Activated CD8-positive, alpha-beta T cell treated with anti-CD3 and anti-CD28 coated beads for 36 hours (primary cell): ENCODE results near the gene SENP1. TPM values are rescaled to one million over a fixed set of nuclear protein-coding genes. Genes with fewer than 3 reads are reported as not detected.

Experiments used
- ATAC-seq: fragments of 200-7000 bp; cut with Tn5 transposase; one replicate; pipeline ENCODE4 v1.10.0; 2021; ENCODE audit warnings: mild to moderate bottlenecking, moderate library complexity
- CTCF ChIA-PET: fragments of 350-600 bp; sonication (Branson Sonifier 250); formaldehyde crosslinking; loops from one replicate; lab custom pipeline; 2021; ENCODE audit warnings: antibody characterized with exemption; lab: Charles Lee
- POLR2A ChIA-PET: fragments of 350-600 bp; sonication (Branson Sonifier 250); formaldehyde crosslinking; loops from one replicate; lab custom pipeline; 2021; ENCODE audit warnings: antibody characterized with exemption; lab: Charles Lee
- DNase-seq: peaks from one replicate; pipeline ENCODE4 v3.0.0-alpha.2; 2020
- H3K27ac Mint-ChIP-seq: one replicate; pipeline ENCODE4 v1.8.0; 2021; ENCODE audit warnings: mild to moderate bottlenecking, mixed read lengths
- H3K27me3 Mint-ChIP-seq: one replicate; pipeline ENCODE4 v1.8.0; 2021; ENCODE audit warnings: mixed read lengths
- H3K36me3 Mint-ChIP-seq: one replicate; pipeline ENCODE4 v1.8.0; 2021; ENCODE audit warnings: low read depth, mixed read lengths
- H3K4me1 Mint-ChIP-seq: one replicate; pipeline ENCODE4 v1.8.0; 2021; ENCODE audit warnings: low read depth, mixed read lengths
- H3K4me3 Mint-ChIP-seq: one replicate; pipeline ENCODE4 v1.8.0; 2021; ENCODE audit warnings: mild to moderate bottlenecking, moderate library complexity, mixed read lengths
- H3K9me3 Mint-ChIP-seq: one replicate; pipeline ENCODE4 v1.8.0; 2021; ENCODE audit warnings: mixed read lengths
- CTCF ChIP-seq: fragments of 200-600 bp; IDR thresholded peaks from one replicate; pipeline ENCODE4 v1.8.0; 2022; ENCODE audit warnings: antibody characterized with exemption, mild to moderate bottlenecking
- intact Hi-C: fragments of 100-400 bp; cut with micrococcal nuclease; formaldehyde crosslinking; loops from one replicate; pipeline ENCODE4 v1.10.0; 2022
- total RNA-seq, 2 experiments: library from RNA; stranded (reverse); gene quantifications; one replicate each; pipeline ENCODE4 v1.2.3, GENCODE V29; 2021

Gene SENP1
- total RNA-seq, 2 experiments from 2014 or later, result 39.8 to 40.2 TPM

- H3K36me3 Mint-ChIP-seq, result peaks cover 47% of the 10 kb centered on the region
- CTCF ChIA-PET, result interaction anchor here (1.0 to 1.3 kb wide), 2 partner anchors 85 to 99 kb away, joined by 3 to 4 read pairs; no protein-coding TSS in a partner anchor
- ATAC-seq, result no peak
- no peak for TF ChIP-seq CTCF
- H3K27me3 Mint-ChIP-seq, result no peaks in the 10 kb centered on the region
- H3K9me3 Mint-ChIP-seq, result no peaks in the 10 kb centered on the region
- H3K27ac Mint-ChIP-seq, result no peak overlapping the region
- H3K4me3 Mint-ChIP-seq, result no peak overlapping the region
- POLR2A ChIA-PET, result no interaction called here
- H3K4me1 Mint-ChIP-seq, result no peaks in the 10 kb centered on the region
- intact Hi-C loops, result no loop called here
- DNase-seq, result no peak
Observed at GRCh38 chr12:48067250-48067938, 38.5 kb downstream of the SENP1 start.

DNA sequence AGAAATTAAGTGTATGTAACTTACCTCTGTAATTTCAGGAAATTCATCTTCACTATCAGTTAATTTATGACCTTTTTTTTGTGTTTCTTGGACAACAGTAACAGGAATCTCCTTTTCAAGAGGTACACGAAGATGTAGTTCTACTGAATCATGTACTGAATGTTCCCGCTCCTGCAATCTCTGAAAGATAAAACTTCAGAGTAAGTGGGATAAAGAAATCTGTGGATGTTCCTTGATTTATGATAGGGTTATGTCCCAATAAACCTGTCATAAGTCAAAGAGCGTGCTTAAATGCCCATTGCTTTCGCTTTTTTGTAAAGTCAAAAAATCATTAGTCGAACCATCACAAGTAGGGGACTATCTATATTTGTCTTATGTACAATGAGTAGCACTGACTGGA, 40.8 kb downstream of the SENP1 start:
- Mint-ChIP-seq H3K27me3 (no peaks in the 10 kb centered on the region), H3K9me3 (no peaks in the 10 kb centered on the region), H3K36me3 (peaks cover 58% of the 10 kb centered on the region), H3K27ac (no peak overlapping the region), H3K4me3 (no peak overlapping the region), H3K4me1 (no peaks in the 10 kb centered on the region)
- ATAC-seq (no peak), DNase-seq (no peak)
- ChIA-PET CTCF (no interaction called here), POLR2A (no interaction called here)
- intact Hi-C loops, result no loop called here
- TF ChIP-seq CTCF, result no peak

DNA sequence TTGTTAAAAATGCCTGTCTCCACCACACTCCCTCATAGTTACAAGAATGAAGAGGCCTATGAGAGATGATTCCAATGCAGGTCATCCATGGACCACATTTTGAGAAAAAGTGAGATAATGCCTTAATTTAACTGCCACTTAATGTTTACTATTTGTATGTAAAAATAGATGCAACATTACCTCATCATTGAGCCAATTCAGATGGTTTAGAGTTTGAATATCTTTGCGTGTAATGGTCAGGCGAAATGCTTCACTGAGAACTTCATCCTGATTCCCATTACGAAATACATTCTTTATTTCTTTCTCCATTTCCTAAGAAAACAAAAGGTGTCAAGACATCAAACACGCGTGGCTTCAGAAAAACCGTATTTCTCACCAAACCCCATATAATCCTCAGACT, 42.3 kb downstream of the SENP1 start:
- CTCF ChIA-PET, result no interaction called here
- Mint-ChIP-seq H3K27ac (no peak overlapping the region), H3K4me1 (no peaks in the 10 kb centered on the region), H3K4me3 (no peak overlapping the region), H3K27me3 (no peaks in the 10 kb centered on the region), H3K36me3 (peaks cover 69% of the 10 kb centered on the region), H3K9me3 (peaks cover 7% of the 10 kb centered on the region)
- POLR2A ChIA-PET, result no interaction called here
- no peak for TF ChIP-seq CTCF
- ATAC-seq (no peak), DNase-seq (no peak)
- intact Hi-C loops, result no loop called here

- DNase-seq (no peak), ATAC-seq (no peak)
- H3K27ac Mint-ChIP-seq, result no peak overlapping the region
- H3K4me3 Mint-ChIP-seq, result no peak overlapping the region
- H3K9me3 Mint-ChIP-seq, result peaks cover 7% of the 10 kb centered on the region
- TF ChIP-seq CTCF, result no peak
- intact Hi-C loops, result no loop called here
- ChIA-PET POLR2A (no interaction called here), CTCF (interaction anchor here (0.9 to 1.6 kb wide), 4 partner anchors 10 to 127 kb away, joined by 3 to 4 read pairs (median 4); no protein-coding TSS in a partner anchor)
- H3K36me3 Mint-ChIP-seq, result peaks cover 67% of the 10 kb centered on the region
- H3K4me1 Mint-ChIP-seq, result no peaks in the 10 kb centered on the region
- H3K27me3 Mint-ChIP-seq, result no peaks in the 10 kb centered on the region
Observed at GRCh38 chr12:48061938-48062719, 43.8 kb downstream of the SENP1 start.

DNA sequence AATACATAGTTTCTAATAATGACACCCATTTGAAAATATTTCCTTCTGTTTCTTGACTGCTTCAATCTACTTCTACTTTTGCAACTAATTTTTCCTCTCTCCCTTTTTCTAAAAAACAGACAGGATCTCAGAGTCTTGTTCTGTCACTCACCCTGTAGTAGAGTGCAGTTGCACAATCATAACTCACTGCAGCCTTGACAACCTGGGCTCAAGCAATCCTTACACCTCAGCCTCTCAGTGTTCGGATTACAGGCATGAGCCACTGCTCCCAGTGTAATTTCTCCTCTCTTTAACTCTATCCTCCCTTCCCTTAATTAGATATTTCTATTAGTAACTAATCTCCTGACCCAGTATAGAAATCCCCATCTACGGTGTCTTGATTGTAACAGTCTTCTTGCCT, 45.4 kb downstream of the SENP1 start:
- Mint-ChIP-seq H3K4me1 (no peaks in the 10 kb centered on the region), H3K27me3 (no peaks in the 10 kb centered on the region), H3K9me3 (peaks cover 7% of the 10 kb centered on the region), H3K27ac (no peak overlapping the region), H3K4me3 (no peak overlapping the region), H3K36me3 (peaks cover 61% of the 10 kb centered on the region)
- DNase-seq, result no peak
- CTCF ChIA-PET, result no interaction called here
- ATAC-seq, result no peak
- TF ChIP-seq CTCF, result no peak
- POLR2A ChIA-PET, result no interaction called here
- intact Hi-C loops, result no loop called here
